GM21423 (cell line): Measurements from ENCODE around the gene PSORS1C1.

Experiments
- ATAC-seq: cut with Tn5 transposase; IDR thresholded peaks from one replicate; pipeline ENCODE4 v1.9.1; 2021; ENCODE audit warnings: mild to moderate bottlenecking, moderate library complexity; ENCODE audit not compliant: unreplicated experiment

Gene PSORS1C1

DNA sequence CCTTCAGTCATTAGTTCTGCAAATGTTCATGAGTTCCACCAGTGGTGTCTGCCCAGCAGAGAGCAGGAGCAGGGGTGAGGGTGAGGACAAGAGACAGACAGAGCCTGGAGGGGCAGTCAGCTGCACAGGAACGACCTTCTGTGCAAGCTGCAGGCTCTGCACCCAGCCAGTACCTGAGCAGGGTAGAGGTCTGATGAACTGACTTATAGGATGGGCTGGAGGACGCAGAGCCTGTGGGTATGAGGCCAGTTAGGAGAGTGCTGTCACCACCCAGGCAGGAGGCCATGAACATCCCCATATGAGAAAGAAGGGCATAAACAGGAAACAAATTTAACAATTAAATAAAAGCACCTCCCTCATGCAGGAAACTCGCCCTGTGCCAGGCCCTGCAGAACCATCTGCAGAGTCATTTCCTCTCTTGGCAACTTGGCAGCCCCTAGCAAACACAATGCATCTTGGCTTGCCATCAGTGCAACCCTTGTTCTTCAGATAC is 20.2 kb upstream of the PSORS1C1 start:
- no peak for ATAC-seq

DNA sequence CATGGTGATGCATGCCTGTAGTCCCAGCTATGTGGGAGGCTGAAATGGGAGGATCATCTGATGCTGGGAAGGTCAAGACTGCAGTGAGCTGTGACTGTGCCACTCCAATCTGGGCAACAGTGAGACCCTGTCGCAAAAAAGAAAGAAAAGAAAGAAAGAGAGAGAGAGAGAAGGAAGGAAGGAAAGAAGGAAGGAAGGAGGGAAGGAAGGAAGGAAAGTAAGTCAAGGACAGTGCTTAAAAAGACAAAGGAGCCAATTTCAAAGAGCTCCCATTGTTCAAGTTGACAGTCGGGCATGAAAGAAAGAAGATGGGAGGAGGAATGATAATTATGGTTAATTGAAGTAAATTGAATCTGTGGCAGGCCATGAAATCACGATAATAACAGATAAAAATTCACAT is 18.4 kb upstream of the PSORS1C1 start:
- no peak for ATAC-seq

DNA sequence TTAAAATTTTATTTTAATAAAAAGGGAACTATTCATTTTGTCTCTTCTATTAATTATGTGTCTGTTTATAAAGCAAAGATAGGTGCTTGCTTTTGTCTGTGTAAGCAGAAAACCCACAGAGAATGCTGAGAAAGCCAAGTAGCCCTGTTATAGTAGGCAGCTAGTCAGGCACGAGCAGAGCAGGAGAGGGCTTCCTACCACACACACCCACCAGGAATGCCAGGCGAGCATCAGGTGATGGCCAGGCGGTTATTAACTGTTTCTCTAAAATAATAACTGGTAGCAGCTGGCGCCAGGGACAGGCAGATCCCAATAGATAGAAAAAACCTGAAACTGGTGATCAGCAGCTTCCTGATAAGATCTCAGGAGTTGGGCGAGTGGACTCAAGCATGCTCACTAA is 17.9 kb upstream of the PSORS1C1 start:
- no peak for ATAC-seq

DNA sequence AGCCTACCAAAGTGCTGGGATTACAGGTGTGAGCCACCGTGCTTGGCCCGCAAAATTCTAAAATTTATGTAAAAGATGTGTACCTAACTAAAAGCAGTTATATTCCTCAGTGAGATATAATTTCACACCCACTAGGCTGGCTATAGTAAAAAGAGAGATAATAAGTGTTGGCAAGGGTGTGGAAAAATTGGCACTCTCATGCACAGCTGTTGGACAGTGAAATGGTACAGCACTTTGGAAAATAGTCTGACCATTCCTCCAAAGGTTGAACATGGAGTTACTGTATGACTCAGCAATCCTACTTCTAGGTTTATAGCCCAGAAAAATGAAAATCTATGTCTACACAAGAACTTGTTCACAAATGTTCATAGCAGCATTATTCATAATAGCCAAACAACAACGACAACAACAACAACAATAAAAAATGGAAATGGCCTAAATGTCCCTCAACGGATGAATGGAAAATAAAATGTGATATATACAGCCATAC is 16.1 kb upstream of the PSORS1C1 start:
- no peak for ATAC-seq

DNA sequence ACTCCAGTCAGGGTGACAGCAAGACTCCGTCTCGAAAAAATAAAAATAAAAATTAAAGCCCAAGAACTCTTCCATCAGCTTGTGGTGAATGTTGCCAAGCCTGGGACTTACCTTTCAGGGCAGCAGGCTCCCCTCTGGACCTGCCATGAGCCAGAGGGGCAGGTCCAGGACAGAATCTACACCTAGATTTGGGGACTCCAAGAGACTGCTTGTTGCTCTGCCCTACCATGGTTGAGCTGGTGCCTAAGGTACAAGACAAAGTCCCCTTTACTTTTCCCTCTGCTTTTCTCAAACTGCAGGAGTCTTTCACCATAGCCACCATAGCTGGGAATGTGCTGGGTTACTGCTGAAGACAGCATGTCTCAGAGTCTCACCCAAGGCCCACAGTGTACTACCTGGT is 11.5 kb upstream of the PSORS1C1 start:
- ATAC-seq: no peak

DNA sequence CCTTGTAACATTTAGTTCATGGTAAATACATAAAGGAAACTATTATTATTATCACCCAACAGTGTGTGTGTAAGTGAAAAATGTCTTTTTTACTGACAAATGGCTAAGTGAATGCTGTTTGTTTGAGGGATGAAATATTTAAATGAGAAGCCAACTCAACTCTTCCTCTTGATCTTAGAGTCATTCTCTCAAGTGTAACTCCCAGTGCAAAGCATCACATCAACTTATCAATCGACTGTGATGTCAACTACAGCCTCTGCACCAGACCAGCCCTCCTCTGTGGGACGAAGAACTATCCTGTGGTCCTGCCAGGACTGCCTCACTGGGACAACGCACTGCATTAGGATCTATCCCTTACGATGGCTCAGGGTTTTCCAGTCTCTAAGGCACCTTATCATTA is 7.5 kb upstream of the PSORS1C1 start:
- ATAC-seq: no peak

DNA sequence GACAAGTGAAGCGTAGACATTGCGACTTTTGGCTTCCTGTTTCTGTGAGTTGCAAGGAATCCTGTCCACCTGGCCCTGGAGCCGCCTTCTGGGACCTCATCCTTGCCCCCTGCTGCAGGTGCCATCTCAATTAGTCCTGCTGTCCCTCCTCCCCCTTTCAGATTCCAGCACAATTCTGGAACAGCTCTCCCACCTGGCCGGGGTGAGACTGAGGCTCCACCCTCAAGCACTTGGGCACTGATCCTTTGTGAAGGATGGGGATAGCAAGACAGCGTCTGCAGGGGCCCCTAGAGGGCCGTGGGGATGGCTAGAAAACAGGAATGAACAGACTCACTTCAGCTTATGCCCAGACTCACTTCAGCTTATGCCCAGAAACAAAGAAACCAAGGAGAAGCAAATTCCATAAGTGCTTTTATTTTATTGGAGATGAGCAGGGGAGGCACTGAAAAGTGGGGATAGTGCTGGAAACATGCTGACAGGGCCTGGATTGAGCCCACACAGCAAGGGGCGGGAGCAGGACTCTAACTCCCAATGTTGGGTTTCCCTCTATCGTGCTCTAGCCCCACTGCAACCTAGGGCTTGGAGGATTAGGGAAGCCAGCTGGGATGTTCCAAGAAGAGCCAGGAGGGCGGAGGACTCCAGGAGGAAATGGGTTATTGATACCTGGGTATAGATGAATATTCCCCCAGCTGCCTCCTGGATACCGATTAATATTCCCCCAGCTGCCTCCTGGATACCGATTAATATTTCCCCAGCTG is 3.6 kb upstream of the PSORS1C1 start:
- no peak for ATAC-seq

DNA sequence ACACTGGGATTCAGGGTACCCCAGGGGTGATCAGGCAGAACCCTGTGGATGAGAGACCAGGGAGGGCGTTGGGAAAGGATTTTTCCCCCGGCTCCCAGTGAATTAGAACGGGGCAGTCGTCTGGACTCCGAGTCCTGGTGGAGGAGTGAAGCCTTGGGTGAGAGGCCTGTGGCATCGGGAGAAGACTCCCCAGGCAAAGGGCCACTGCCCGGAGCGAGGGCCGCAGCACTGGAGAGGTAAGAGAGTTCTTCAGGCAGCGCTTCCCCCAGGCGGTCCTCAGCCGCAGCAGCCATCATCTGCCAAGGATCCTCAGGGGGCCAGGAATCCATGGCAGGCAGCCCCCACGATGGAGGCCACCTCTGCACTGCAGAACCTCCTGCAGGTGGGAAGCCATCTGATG is 2.9 kb upstream of the PSORS1C1 start:
- ATAC-seq: no peak

DNA sequence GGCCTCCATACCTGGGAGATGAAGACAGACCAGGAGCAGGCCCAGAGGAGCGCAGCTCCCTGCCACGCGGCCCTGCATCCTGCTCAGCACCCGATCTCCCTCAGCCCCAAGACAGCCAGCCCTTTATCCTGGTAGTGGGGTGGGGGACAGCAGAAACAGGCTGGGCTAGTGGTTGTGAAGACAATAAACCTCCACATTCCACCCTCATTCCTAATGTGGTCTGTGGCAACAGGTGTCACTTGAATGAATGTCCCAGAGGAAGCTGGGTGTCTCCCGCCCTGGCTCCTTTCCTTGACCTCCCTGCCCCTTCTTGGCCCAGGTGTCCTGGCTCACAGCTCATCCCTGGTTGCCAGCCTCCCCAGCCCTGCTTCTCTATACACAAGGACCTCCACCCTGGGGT is 2.1 kb upstream of the PSORS1C1 start, which contains the start of gene C6orf15:
Gene C6orf15 (minus strand): TSS at position 98 of the 400 bp plus-strand sequence. CDS start 20 bp downstream, at position 78.
- ATAC-seq: no peak

DNA sequence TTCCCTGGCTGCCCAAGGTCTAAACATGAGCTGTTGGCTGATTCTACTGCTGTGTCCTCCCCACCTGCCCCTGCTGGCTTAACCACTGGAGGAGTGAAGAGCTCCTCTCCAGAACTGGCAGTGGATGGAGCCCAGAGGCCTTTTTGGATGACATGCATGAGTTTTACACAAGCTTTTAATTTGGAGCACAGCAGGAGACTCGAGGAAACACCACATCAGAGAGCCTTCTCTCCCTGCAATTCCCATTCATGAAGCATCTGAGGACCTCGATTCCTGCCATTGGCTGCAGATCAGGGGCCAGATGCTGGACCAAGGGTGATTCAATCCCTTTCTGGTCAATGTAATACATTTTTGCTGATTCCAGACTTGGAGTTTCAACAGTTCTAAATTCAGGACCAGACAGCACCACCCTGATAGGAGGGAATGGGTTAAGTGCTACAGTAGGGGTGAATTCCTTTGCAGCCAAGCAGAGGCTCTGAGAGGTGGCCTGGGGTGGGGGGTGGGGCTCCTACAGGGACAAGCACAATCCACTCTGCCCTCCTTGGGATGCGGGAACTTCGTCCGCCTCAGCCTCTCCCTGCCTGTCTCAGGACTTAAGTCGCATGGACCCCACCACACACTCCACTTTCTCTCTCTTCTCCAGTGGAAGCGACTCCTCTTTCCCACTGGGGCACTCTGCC is 599 bp upstream of the PSORS1C1 start:
- no peak for ATAC-seq

DNA sequence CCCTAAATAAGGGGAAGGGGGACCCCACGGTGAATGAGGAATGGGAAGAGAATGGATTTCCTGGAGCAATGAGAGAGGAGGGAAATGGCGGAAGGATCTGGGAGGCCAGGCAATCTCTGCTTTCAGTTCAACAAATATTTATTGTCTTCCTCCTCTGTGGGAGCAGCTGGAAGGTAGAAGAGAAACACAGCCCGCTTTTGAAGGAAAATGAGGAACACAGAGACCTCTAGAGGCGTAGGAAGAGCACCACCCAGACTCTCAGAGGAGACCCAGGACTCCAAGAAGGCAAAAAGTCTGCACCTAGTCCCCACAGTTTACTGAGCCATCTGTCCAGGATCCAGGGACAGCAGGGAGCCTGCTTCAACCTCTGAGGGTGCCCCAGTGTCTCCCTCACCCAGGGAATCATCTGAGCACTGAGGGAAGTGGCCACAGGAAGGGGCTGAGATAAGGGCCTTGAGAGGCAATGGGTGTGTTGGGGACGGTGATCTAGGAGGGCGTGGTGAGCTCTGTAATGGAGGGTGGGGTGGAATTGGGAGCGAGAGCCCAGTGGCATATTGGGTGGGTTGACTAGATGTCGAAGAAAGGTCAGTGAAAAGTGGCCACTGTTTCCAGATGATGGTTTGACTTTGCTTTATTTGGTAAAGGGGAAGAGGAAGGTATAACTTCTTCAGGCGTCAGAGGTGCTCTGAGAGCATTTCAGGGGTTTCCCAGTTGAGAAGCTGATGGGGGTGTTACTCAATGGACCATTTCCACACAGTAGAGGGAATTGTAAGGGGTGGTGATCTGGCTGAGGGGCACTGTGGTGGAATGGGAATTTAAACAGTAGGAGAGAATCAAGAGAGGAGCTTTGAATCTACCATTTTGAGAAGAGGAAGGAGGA is 610 bp downstream of the PSORS1C1 start:
- ATAC-seq: no peak

DNA sequence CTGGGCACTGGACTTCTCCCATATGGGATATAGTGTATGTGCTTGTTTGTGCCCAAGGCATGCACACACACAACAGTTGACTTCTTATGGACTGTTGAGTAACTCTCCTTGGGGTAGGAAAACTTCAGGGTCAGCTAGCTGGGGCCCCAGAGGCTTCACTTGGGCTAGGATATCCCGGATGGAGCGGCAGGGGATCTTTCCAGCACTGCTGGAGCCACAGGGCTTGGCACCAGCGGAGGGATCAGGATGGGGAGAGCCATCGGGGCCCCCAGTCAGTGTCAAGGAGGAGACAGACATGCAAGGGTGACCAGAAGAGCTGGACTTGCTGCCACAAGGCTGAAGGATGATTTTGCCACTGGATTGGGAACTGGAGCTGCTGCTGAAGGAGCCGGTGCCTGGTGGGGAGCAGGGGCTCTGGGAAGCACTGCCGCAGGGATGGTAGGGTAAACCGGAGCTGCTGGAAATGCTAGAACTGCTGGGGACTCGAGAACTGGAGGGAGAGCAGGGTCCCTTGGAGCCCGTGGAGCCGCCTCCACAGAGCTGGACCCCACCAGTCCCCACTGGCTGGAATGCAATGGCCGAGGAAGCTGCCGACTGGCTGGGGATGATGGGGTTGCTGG is 1.5 kb downstream of the PSORS1C1 start:
- no peak for ATAC-seq

DNA sequence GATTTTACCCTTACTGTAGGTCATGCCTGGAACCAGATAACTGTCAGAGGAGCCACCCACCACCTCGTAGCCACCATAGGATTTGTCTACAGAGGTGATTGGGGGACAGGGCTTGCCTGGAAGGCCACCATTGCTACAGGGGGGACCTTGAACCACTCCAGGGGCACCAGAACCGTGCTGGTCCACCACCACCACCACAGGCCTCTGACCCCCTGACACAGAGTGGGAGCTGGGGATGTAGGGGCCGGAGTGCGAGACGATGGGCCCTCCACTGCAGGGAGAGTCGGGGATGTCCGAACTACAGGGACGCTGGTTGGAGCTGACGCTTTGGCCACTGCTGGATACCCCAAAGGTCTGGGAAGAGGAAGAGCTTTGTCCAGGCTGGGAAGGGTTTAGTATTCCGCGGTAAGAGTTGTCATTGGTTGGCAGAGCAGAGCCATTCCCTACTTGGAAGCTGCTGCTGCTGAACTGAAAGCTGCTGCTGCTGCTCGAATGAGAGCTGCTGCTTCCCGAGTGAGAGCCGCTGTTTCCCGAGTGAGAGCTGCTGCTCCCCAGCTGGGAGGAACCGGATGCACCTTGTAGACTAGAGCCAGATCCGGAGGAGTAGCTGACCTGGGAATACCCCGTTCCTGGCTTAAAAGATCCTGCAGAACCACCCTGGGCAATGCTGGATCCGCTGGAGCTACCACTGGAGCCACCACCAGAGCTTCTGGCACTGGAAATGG is 2.2 kb downstream of the PSORS1C1 start:
- no peak for ATAC-seq

DNA sequence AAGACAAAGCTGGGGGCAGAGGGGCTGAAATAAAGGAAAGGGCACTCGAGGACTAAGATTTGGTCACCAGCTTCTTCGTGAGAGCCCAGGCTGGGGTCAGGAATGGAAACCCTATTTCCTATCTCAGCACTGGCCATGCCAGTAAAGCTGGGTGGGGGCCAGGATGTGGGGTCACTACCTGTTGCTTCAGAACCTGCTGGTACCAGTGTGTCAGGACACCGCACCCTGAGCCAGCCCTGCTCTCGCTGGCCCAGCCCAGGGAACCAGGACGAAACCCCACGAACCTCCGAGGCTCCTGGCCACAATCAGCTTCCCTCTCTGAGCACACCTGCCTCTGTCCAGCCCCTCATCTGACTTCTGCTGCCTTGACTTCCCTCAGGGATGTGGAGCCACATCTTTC is 3.6 kb downstream of the PSORS1C1 start:
- no peak for ATAC-seq

DNA sequence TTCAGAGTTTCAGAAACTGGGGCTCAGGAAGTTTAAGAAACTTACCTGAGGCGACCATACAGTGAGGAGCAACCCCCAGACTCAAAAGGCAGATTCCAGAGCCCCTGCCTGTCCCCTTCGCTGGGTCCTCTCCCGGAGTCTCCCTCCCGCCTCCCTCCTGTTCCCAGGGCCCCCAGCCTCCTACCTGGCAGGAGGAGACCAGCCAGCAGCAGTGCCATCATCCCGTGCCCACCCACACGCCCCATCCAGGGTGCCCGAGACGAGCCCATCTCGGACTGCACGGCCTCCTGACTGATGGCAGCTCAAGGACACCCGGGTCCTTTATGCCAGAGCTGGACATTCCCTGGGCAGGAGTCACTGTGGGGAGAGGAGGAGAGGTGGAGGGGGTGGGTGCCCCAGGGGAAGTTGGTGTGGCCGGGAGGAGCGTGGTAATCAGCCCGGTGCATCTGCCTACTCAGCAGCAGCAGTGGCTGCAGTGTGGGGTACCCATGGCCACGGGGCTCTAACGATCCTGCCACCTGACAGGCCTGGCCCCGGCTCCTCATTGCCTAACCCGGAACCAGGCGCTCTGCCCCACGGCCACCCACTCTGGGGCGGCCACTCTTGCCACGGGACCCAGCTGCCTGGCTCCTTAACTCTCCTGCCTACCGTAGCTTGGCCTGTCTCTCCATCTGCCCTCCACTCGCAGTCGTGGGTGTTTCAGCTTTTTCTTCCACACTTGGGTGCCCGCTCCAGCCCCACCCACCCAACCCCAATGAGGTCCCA is 5.7 kb downstream of the PSORS1C1 start, which contains the start of gene CDSN:
Gene CDSN (minus strand): TSS at position 296 of the 765 bp plus-strand sequence. CDS start 27 bp downstream, at position 269.
- no peak for ATAC-seq

DNA sequence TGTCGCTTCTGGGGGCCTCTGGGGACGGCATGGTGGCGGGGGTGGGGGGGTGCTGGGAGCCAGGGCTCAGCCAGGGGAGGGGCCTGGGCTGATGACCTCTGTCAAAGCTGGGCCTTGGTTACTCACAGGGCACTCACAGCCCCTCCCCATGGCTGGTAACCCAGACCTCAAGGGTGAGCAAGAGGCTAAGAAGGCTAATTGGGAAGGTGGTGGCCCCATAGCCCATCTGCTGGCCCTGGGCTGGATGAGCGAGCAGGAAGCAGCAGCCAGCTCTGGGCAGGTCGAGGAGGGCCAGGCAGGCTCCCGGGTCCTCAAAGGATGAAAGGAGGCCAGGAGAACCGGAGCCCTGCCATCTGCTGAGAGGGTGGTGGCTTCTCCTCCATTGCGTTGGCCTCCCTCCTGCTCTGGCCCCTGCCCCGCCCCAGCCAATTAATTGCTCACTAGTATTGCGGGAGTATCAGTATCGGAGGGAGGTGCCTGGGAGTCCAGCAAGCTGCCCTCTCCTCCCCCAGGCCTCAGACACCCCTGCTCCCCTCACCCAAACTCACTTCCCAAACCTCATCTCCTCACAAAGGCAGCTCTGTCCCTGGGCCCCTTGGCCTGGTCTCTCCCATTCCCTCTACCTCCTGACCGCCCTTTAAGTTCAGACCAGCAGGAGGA is 6.7 kb downstream of the PSORS1C1 start:
- ATAC-seq: no peak

DNA sequence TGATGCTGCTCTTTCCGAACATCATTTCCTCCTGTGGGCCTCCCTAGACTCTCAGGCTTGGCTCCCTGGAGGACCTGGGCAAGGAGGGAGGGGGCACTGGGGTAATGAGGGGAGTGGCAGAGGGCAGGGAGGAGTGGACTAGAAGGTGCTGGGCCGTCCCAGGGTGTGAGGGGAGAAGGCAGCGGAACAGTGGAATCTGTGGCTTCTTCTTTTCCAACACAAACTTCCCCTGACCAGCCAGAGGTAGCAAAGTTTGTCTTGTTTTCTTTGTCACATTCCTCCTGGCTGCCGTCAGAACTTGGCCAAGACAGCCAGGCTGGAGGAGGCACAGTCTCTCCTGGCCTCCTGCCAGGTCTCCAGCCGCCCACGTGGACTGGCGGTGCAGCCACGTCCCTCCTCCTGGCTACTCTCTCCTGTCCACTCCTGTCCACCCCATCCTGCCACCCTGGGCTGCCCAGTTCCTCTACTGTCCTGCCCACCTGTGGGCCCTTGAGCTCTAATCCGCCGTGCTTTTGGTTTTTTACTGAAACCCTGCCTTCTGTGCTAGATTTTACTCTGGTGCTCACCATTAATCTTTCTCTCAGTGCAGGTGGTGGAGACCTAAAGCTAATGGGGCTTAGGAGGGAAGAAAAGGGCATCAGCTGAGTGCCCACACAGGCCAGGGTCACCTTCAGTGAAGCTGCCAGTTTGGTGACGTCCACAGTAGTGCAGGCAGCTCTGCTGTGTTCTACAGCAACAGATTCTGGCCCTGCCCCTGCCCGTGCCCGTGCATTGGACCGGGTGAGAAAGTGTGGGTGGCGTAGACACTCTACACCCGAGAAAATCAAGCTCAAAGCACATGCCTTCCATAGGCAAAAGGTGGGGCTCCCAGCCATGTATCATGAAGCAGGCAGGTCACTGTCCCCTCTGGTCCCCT is 8.4 kb downstream of the PSORS1C1 start:
- ATAC-seq: no peak

DNA sequence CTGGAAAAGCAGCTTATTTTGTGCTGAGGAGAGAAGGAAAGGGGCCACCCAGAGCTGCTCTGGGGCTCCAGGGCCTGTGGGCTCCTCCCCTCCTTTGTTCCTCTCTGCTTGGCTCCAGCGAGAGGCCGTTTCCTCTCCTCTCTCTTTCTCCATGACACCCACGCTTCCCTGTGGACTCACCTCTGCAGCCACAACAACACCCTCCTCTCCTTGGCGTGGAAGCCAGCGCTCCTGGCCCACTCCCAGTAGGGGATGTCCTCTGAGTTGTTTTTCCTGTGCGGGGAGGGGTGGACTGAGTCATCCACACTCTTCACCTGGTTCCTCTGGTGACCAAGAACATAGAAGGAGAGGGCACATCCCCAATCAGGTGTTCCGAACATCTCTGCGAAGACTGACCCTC is 10.6 kb downstream of the PSORS1C1 start:
- no peak for ATAC-seq
